HG03354 (cell line): ENCODE measurements around the gene BICRA.
"Not testable (repeated sequence)": the region's sequence is repeated elsewhere in the genome, so short reads cannot be mapped to it uniquely, and the experiment has no call there.

Experiments used
- ATAC-seq: cut with Tn5 transposase; IDR thresholded peaks from one replicate; pipeline ENCODE4 v1.9.1; 2021; ENCODE audit warnings: mild to moderate bottlenecking; ENCODE audit not compliant: unreplicated experiment, poor library complexity, severe bottlenecking

BICRA gene

GRCh38 chr19:47625650-47626049 lies 16.7 kb downstream of the BICRA start:
- ATAC-seq = no peak

GRCh38 chr19:47626238-47626637 lies 17.3 kb downstream of the BICRA start:
- no peak for ATAC-seq

- ATAC-seq = no peak
Measured at GRCh38 chr19:47628078-47628771, 19.3 kb downstream of the BICRA start.

- no peak for ATAC-seq
Measured at GRCh38 chr19:47630594-47630993, 21.7 kb downstream of the BICRA start.

- no peak for ATAC-seq
Measured at GRCh38 chr19:47631681-47632446, 22.9 kb downstream of the BICRA start.

GRCh38 chr19:47633517-47633916 lies 24.6 kb downstream of the BICRA start:
- no peak for ATAC-seq

- ATAC-seq = no peak
Measured at GRCh38 chr19:47633996-47634395, 25.1 kb downstream of the BICRA start.

- ATAC-seq = not testable (repeated sequence)
Measured at GRCh38 chr19:47635152-47635754, 26.3 kb downstream of the BICRA start.

GRCh38 chr19:47637550-47637949 lies 28.6 kb downstream of the BICRA start:
- ATAC-seq = no peak

- ATAC-seq = no peak
Measured at GRCh38 chr19:47641891-47642485, 33.1 kb downstream of the BICRA start.

GRCh38 chr19:47643281-47643680 lies 34.3 kb downstream of the BICRA start:
- no peak for ATAC-seq

- no peak for ATAC-seq
Measured at GRCh38 chr19:47644199-47644598, 35.3 kb downstream of the BICRA start.

GRCh38 chr19:47644743-47645482 lies 36.0 kb downstream of the BICRA start:
- ATAC-seq = no peak

- no peak for ATAC-seq
Measured at GRCh38 chr19:47646924-47647323, 38.0 kb downstream of the BICRA start.

GRCh38 chr19:47649588-47649987 lies 40.7 kb downstream of the BICRA start:
- ATAC-seq = no peak

- no peak for ATAC-seq
Measured at GRCh38 chr19:47650700-47651099, 41.8 kb downstream of the BICRA start.

- ATAC-seq = no peak
Measured at GRCh38 chr19:47651132-47651531, 42.2 kb downstream of the BICRA start.

- no peak for ATAC-seq
Measured at GRCh38 chr19:47651691-47652090, 42.8 kb downstream of the BICRA start.

- ATAC-seq = no peak
Measured at GRCh38 chr19:47652285-47652684, 43.4 kb downstream of the BICRA start.

- no peak for ATAC-seq
Measured at GRCh38 chr19:47653856-47654255, 44.9 kb downstream of the BICRA start.
